Inflammatory macrophage treated with lipopolysaccharide for 4 hours (primary cell): ENCODE data around the gene ARSB.
A peak's percentile ranks its signal among the peaks of the same experiment; 100 is the strongest.
"Not testable (repeated sequence)": the region's sequence is repeated elsewhere in the genome, so short reads cannot be mapped to it uniquely, and the experiment has no call there.

Experiments used
- DNase-seq: peaks from one replicate; pipeline ENCODE4 v3.0.0-alpha.2; 2020

The ARSB gene

GRCh38 chr5:78895616-78896015 lies 89.5 kb downstream of the ARSB start:
- peak; percentile 70 for DNase-seq

DNA sequence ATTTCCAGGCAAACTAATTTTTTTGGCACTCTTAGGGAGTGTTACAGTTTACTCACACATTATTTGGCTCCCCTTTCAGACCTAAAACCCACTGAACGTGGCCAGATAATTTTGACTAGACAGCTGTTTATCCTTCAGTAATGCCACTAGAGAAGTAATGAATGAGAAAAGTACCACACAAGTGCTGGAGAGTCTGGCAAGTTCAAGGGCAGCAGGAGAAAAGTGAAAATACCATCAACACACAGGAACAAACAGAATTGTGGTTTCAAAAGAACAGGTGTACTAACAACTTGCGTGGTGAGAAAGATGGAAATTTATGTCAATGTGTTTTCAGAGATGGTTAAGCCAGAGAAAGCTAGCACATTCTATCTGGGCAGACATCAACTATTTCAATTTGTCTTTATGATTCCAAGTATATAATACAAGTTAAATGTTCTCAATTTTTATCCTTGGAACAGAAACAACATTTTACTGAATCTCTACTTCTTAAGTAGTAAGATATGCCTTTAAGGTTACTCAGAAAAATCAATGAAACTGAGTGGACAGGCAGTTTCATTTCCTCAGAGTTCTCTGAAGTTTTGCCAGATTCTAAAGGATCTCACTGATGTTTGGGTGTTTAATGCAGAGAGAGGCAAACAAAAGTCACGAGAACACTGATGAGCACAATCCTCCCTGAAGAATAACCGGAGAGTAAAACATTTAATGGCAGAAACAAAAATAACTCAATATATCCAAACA lies 91.0 kb downstream of the ARSB start:
- peak; percentile 58 for DNase-seq

DNA sequence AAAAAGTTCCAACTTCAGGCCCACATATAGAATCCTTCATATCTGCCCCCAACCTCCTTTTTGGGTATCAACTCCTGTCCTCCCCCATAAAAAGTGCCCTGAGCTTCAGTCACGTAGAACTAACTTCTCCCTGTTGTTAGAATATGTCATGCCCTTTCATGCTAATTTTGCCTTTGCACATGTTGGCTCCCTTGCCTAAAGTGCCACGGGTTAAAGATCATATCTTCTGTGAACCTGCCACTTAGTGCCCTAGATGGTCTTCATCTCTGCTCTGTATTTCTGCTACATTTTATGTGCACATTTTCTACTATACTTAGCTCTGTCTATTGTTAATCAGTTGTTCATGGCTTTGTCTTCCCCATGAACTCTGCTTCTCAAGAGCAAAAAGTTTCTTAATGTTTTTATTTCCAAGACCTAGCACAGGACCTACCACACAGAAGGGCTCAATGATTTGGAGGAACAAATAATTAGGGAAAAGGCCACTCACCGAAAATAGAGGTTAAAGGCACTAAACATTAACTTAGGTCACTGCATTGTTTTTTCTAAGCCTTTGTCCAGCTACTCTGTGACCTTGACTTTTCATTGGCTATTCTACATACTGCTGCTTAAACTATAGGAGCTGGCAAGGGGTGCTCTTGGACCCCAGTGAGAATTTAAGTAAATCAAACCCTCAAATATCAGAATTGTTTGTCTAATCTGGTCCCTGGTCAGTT lies 94.3 kb downstream of the ARSB start:
- DNase-seq: no peak

GRCh38 chr5:78889369-78890140 lies 95.6 kb downstream of the ARSB start:
- DNase-seq: peak; percentile 62

DNA sequence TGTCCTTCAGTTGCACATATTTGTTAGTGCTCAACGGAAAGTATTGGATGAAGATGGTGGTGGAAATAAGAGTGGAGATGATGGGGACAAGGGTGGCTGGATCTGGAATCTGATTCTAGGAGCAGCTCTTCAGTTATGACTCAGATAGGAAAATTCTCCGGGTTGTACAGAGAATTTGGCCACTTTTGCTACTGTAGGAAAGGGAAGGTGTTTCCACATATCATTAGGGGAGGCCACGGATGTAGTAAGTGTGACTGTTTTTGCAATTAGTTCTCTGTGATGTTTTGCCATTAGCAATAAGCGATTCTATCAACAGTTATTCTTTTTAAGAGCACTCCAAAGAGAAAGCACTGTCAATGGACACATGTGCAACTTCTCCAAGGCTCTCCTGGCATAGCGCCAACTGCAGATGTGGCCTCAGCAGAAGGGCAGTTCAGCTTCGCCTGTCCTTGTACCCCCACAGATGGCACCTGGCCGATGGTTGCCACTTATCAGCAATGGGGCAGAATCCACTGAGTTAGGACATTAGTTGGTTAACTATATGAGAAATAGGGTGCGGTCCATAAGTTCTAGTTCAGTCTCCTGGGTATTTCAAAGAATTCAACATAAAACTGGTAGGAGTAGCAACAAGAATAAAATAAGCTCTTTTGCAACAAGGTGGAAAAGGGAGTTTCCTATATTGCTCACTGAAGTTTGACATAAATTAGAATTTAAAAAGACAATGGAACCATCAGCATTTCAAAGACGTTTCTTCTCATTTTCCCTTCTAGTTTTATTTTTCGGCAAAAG lies 96.3 kb downstream of the ARSB start:
- DNase-seq: peak; percentile 21

GRCh38 chr5:78887384-78888118 lies 97.6 kb downstream of the ARSB start:
- DNase-seq: peak; percentile 35

GRCh38 chr5:78886341-78887230 lies 98.5 kb downstream of the ARSB start:
- peak; percentile 19 for DNase-seq

- no peak for DNase-seq
Observed at GRCh38 chr5:78881884-78882283, 103.2 kb downstream of the ARSB start.

GRCh38 chr5:78879516-78879915 lies 105.6 kb downstream of the ARSB start:
- DNase-seq: no peak

GRCh38 chr5:78866076-78866475 lies 119.0 kb downstream of the ARSB start:
- DNase-seq: not testable (repeated sequence)

DNA sequence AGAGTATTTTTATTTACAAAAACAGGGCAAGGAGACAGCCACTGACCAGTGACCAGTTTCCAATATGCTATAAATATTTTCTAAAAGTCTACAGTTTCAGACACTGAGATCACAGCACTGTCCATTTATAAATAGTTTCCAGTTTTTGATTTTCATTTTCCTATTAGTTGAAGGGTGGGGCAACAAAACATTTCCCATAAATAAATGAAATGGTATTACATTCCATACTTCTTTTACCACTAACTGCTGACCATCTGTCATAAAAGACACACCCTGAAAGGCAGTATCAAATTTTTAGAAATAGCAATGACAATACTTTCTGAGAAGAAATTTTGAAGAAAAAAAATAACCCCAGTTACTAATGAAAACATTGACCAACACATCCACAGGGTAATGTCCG lies 126.7 kb downstream of the ARSB start:
- DNase-seq: no peak

DNA sequence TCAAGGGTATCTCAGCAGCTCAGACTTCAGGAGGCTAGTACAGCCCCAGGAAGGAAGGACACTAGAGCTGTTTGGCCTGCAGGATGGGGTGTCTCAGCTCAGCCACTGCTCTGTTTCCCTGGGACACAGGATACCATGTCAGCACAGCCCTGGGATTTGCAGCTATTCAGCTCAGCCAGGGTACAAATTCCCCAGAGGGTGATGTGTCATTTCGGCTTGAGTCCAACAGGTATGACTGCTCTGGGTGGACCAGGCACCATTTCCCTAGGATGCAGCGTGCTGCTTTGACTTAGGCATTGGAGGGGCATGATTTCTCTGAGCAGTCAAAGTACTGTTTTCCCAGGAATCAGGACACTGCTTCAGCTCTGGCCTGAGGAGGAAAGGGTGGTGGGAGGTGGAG lies 130.1 kb downstream of the ARSB start:
- DNase-seq: no peak

DNA sequence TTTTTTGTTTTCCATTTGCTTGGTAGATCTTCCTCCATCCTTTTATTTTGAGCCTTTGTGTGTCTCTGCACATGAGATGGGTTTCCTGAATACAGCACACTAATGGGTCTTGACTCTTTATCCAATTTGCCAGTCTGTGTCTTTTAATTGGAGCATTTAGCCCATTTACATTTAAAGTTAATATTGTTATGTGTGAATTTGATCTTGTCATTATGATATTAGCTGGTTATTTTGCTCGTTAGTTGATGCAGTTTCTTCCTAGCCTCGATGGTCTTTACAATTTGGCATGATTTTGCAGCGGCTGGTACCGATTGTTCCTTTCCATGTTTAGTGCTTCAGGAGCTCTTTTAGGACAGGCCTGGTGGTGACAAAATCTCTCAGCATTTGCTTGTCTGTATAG lies 133.2 kb downstream of the ARSB start:
- DNase-seq: not testable (repeated sequence)

DNA sequence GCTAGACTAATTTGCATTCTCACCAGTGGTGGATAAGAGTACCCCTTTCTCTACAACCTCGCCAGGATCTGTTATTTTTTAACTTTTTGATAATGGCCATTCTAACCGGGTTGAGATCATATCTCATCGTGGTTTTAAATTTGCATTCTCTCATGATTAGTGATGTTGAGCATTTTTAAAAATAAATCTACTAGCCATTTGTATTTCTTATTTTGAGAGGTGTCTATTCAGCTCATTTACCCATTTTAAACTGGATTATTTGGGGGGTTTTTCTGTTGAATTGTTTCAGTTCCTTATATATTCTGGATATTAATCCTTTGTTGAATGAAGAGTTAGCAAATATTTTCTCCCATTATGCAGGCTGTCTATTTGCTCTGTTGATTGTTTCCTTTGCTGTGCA lies 139.6 kb downstream of the ARSB start:
- DNase-seq: no peak

- no peak for DNase-seq
Observed at GRCh38 chr5:78843436-78843835, 141.7 kb downstream of the ARSB start.

DNA sequence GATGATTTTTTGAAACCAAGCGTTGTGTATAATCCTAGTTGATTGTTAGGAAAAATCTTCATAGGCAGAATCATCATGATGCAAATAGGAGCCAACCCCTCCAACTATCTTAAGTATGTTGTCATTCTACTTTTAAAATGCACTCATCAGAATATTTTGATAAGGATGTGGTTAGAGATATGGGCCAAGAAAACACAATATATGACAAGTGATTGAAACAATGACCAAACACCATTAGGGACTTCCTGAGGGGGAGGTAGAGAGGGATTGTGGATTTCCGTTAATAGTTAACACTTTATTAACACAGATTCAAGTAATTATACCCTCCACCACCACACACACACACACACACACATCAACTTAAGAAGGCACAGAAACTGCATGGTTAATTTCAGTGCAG lies 143.3 kb downstream of the ARSB start:
- DNase-seq: no peak

DNA sequence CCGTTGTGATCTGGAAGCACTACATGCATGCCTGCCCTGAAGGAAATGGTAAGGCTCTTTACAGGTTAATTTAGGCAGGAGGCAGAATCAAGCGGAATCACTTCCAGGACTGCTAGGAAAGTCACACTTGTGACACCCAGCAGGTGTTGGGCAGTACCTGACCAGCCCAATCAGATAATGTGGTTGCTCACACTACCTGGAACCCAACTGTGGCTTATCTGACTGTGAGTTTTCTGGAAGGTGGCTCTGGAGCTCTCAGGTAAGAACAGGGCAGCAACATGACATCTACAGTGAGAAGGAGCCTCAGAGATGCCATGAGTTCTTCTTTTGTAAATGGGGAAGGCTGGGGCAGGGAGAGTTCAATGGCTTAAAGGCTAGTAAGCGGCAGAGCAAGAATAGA lies 146.4 kb downstream of the ARSB start:
- DNase-seq: no peak

GRCh38 chr5:78837836-78838235 lies 147.3 kb downstream of the ARSB start:
- DNase-seq: no peak

GRCh38 chr5:78835176-78835575 lies 149.9 kb downstream of the ARSB start:
- no peak for DNase-seq

GRCh38 chr5:78833284-78833683 lies 151.8 kb downstream of the ARSB start:
- DNase-seq: no peak

- DNase-seq: no peak
Observed at GRCh38 chr5:78830528-78831046, 154.5 kb downstream of the ARSB start.
